GM19099 (cell line): ENCODE data around the gene LMOD3.

Experiments used
- POLR2A ChIP-seq: IDR thresholded peaks from 3 replicates; pipeline ENCODE4 v1.6.1; 2011; ENCODE audit warnings: low read depth; ENCODE audit not compliant: insufficient read length; ENCODE audit errors: extremely low read depth

The LMOD3 gene

GRCh38 chr3:69122403-69122802 lies at the start of gene LMOD3:
LMOD3 (minus strand) TSS chr3:69122595; CDS start chr3:69122386, 209 bp downstream.
- no peak for TF ChIP-seq POLR2A

GRCh38 chr3:69172058-69172457 lies 49.7 kb upstream of the LMOD3 start:
- no peak for TF ChIP-seq POLR2A

- no peak for TF ChIP-seq POLR2A
Observed at GRCh38 chr3:69166446-69166845, 44.1 kb upstream of the LMOD3 start.

GRCh38 chr3:69165744-69166143 lies 43.3 kb upstream of the LMOD3 start:
- no peak for TF ChIP-seq POLR2A

- no peak for TF ChIP-seq POLR2A
Observed at GRCh38 chr3:69164296-69164695, 41.9 kb upstream of the LMOD3 start.

GRCh38 chr3:69162308-69162980 lies 40.0 kb upstream of the LMOD3 start:
- no peak for TF ChIP-seq POLR2A

GRCh38 chr3:69161587-69162307 lies 39.4 kb upstream of the LMOD3 start:
- TF ChIP-seq POLR2A: no peak

GRCh38 chr3:69160525-69160924 lies 38.1 kb upstream of the LMOD3 start:
- no peak for TF ChIP-seq POLR2A

GRCh38 chr3:69160107-69160506 lies 37.7 kb upstream of the LMOD3 start:
- no peak for TF ChIP-seq POLR2A

- TF ChIP-seq POLR2A: no peak
Observed at GRCh38 chr3:69149586-69149985, 27.2 kb upstream of the LMOD3 start.

- no peak for TF ChIP-seq POLR2A
Observed at GRCh38 chr3:69145688-69146087, 23.3 kb upstream of the LMOD3 start.

- no peak for TF ChIP-seq POLR2A
Observed at GRCh38 chr3:69144631-69145245, 22.3 kb upstream of the LMOD3 start.

- no peak for TF ChIP-seq POLR2A
Observed at GRCh38 chr3:69143612-69144011, 21.2 kb upstream of the LMOD3 start.

- TF ChIP-seq POLR2A: no peak
Observed at GRCh38 chr3:69142797-69143454, 20.5 kb upstream of the LMOD3 start.

GRCh38 chr3:69142090-69142489 lies 19.7 kb upstream of the LMOD3 start:
- TF ChIP-seq POLR2A: no peak
